Liver (tissue), 10 donors: ENCODE data around the gene OR6Q1. TPM values are rescaled to one million over a fixed set of nuclear protein-coding genes. Genes with fewer than 3 reads are reported as not detected.

Experiments used
- DNase-seq: peaks from one replicate; pipeline ENCODE4 v3.0.0-alpha.2; 2017; ENCODE audit warnings: low spot score
- H3K27ac ChIP-seq, 2 donors: one replicate each; pipeline ENCODE4 v1.7.0; 2013; ENCODE audit warnings: inconsistent platforms in 2 of 2, low read length in 2 of 2, control low read depth in 1 of 2, low read depth in 1 of 2, mild to moderate bottlenecking in 1 of 2
- H3K27me3 ChIP-seq, 4 donors: one replicate each; pipeline versions ENCODE4 v1.6.1 to v1.7.0; 2013; ENCODE audit warnings: low read length in 3 of 4, inconsistent platforms in 1 of 4, mild to moderate bottlenecking in 1 of 4, moderate library complexity in 1 of 4; ENCODE audit not compliant: control insufficient read depth in 4 of 4, insufficient read depth in 4 of 4
- H3K36me3 ChIP-seq, 4 donors: one replicate each; pipeline versions ENCODE4 v1.6.1 to v1.7.0; 2013; ENCODE audit warnings: low read length in 3 of 4, mild to moderate bottlenecking in 3 of 4, low read depth in 1 of 4, moderate library complexity in 1 of 4; ENCODE audit not compliant: control insufficient read depth in 4 of 4, insufficient read depth in 3 of 4
- H3K4me1 ChIP-seq, 4 donors: one replicate each; pipeline versions ENCODE4 v1.6.1 to v1.7.0; 2013; ENCODE audit warnings: low read length in 3 of 4, mild to moderate bottlenecking in 3 of 4, moderate library complexity in 1 of 4; ENCODE audit not compliant: control insufficient read depth in 4 of 4, insufficient read depth in 4 of 4
- H3K4me3 ChIP-seq, 3 donors: one replicate each; pipeline versions ENCODE4 v1.6.1 to v1.7.0; 2013; ENCODE audit warnings: low read length in 3 of 3, control low read depth in 1 of 3, low read depth in 1 of 3, mild to moderate bottlenecking in 1 of 3
- H3K9ac ChIP-seq, 2 donors: one replicate each; pipeline ENCODE4 v1.7.0; 2013; ENCODE audit warnings: low read length in 2 of 2, mild to moderate bottlenecking in 2 of 2, moderate library complexity in 2 of 2, control low read depth in 1 of 2, low read depth in 1 of 2
- H3K9me3 ChIP-seq, 4 donors: one replicate each; pipeline versions ENCODE4 v1.6.1 to v1.7.0; 2013; ENCODE audit warnings: low read length in 3 of 4; ENCODE audit not compliant: control insufficient read depth in 4 of 4
- FOXA1 ChIP-seq: IDR thresholded peaks from 2 replicates; pipeline ENCODE4 v1.6.1; 2016; ENCODE audit warnings: antibody characterized with exemption
- GABPA ChIP-seq, 2 donors: IDR thresholded peaks in 1 of 2; conservative IDR thresholded peaks in 1 of 2; 2 replicates each; pipeline ENCODE4 v1.6.1; 2016; ENCODE audit warnings: antibody characterized with exemption in 2 of 2, mild to moderate bottlenecking in 1 of 2, moderate library complexity in 1 of 2
- HNF4G ChIP-seq: IDR thresholded peaks from 2 replicates; pipeline ENCODE4 v1.6.1; 2016; ENCODE audit warnings: antibody characterized with exemption
- JUND ChIP-seq, 2 donors: IDR thresholded peaks; 2 replicates each; pipeline ENCODE4 v1.6.1; 2016; ENCODE audit warnings: antibody characterized with exemption in 2 of 2
- RXRA ChIP-seq, 2 donors: IDR thresholded peaks; 2 replicates each; pipeline ENCODE4 v1.6.1; 2017 to 2018; ENCODE audit warnings: antibody characterized with exemption in 2 of 2, mild to moderate bottlenecking in 1 of 2
- YY1 ChIP-seq: IDR thresholded peaks from 2 replicates; pipeline ENCODE4 v1.6.1; 2016; ENCODE audit warnings: antibody characterized with exemption, mild to moderate bottlenecking
- WGBS: extraction: QIAGEN DNeasy Blood & Tissue Kit; methylation state at CpG from one replicate; pipeline ENCODE4 v1.1.7; 2013; 5-methylcytosine and 5-hydroxymethylcytosine counted together
- polyA plus RNA-seq, 2 donors: library from polyadenylated mRNA; stranded (reverse) in 1 of 2; unstranded in 1 of 2; fragments of 200-250 nt in 1 of 2; fragments of >200 nt in 1 of 2; fragmentation: Nextera tagmentation in 1 of 2; extraction: Ambion mirVana in 1 of 2; gene quantifications; one replicate each; pipeline versions ENCODE4 v1.2.1 to v1.2.3, GENCODE V29; 2013 to 2015
- small RNA-seq: library from RNA; depleted of rRNA; stranded (forward); fragments of <200 nt; gene quantifications from one replicate; pipeline ENCODE3, GENCODE V24; 2014
- total RNA-seq, 2 donors: library from RNA; depleted of rRNA; stranded (reverse); fragments of >200 nt; gene quantifications; one replicate each; pipeline ENCODE4 v1.2.3, GENCODE V29; 2014
- TF ChIP-seq, protein P1 (sequence below): fragments of 150-350 bp; IDR thresholded peaks from 2 replicates; pipeline ENCODE4 v1.5.1; 2017; ENCODE audit warnings: improper control_type of control experiment, low read depth, low read length; ENCODE audit not compliant: missing input control
- TF ChIP-seq, protein P2 (sequence below): IDR thresholded peaks from 2 replicates; pipeline ENCODE4 v1.6.1; 2016; ENCODE audit warnings: antibody characterized with exemption
- TF ChIP-seq, protein P3 (sequence below): IDR thresholded peaks from 2 replicates; pipeline ENCODE4 v1.6.1; 2016; ENCODE audit warnings: antibody characterized with exemption
- donor health status: healthy.
- donor health status: healthy.
- donor health status: healthy.
- donor health status: healthy.
- donor health status: healthy.

The OR6Q1 gene
- total and polyA plus RNA-seq, 4 donors: not detected

GRCh38 chr11:58070585-58070984, 39.8 kb downstream of the OR6Q1 start:
- Histone ChIP-seq H3K27me3 (no peaks in the 10 kb centered on the region), H3K4me3 (no peak overlapping the region), H3K36me3 (no peaks in the 10 kb centered on the region), H3K4me1 (no peaks in the 10 kb centered on the region), H3K9ac (no peak overlapping the region), H3K27ac (no peak overlapping the region), H3K9me3 (no peaks in the 10 kb centered on the region)
- 71% methylated on average over 1 of the region's 1 CpG for WGBS
- TF ChIP-seq FOXA1: no peak
- TF ChIP-seq HNF4G: no peak
- TF ChIP-seq, protein P1, sequence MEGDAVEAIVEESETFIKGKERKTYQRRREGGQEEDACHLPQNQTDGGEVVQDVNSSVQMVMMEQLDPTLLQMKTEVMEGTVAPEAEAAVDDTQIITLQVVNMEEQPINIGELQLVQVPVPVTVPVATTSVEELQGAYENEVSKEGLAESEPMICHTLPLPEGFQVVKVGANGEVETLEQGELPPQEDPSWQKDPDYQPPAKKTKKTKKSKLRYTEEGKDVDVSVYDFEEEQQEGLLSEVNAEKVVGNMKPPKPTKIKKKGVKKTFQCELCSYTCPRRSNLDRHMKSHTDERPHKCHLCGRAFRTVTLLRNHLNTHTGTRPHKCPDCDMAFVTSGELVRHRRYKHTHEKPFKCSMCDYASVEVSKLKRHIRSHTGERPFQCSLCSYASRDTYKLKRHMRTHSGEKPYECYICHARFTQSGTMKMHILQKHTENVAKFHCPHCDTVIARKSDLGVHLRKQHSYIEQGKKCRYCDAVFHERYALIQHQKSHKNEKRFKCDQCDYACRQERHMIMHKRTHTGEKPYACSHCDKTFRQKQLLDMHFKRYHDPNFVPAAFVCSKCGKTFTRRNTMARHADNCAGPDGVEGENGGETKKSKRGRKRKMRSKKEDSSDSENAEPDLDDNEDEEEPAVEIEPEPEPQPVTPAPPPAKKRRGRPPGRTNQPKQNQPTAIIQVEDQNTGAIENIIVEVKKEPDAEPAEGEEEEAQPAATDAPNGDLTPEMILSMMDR: no peak
- no peak for TF ChIP-seq RXRA (IDR thresholded peaks at IDR 0.05)
- TF ChIP-seq, protein P2, sequence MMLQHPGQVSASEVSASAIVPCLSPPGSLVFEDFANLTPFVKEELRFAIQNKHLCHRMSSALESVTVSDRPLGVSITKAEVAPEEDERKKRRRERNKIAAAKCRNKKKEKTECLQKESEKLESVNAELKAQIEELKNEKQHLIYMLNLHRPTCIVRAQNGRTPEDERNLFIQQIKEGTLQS: no peak
- no peak for TF ChIP-seq JUND (IDR thresholded peaks at IDR 0.05)
- TF ChIP-seq GABPA (IDR thresholded peaks at IDR 0.05 in 1 of 2, conservative IDR thresholded peaks at IDR 0.05 in 1 of 2): no peak
- TF ChIP-seq, protein P3, sequence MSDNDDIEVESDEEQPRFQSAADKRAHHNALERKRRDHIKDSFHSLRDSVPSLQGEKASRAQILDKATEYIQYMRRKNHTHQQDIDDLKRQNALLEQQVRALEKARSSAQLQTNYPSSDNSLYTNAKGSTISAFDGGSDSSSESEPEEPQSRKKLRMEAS: no peak
- no peak for TF ChIP-seq YY1
- DNase-seq: no peak

DNA sequence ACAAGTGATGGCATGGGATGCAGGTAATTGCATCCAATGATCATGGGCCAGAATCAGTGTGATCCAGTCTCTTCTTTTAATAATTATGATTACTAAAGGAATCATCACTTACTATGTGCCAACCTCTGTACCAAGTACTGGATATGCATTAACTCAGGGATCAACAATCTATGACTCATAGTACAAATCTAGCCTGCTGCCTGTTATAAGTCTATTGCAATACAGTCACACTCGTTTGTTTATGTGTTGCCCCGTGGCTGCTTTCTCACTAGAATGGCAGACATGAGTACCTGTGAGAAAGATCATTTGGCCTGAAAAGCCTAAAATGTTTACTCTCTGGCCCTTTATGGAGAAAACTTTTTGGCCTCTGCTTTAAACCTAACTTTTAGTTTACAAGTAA, 45.0 kb downstream of the OR6Q1 start:
- no peaks in the 10 kb centered on the region for H3K36me3 ChIP-seq
- no peak overlapping the region for H3K4me3 ChIP-seq
- WGBS: 19% methylated on average over 2 of the region's 2 CpGs
- no peaks in the 10 kb centered on the region for H3K4me1 ChIP-seq
- H3K9ac ChIP-seq: no peak overlapping the region
- no peaks in the 10 kb centered on the region for H3K9me3 ChIP-seq
- no peak for TF ChIP-seq GABPA (IDR thresholded peaks at IDR 0.05 in 1 of 2, conservative IDR thresholded peaks at IDR 0.05 in 1 of 2)
- TF ChIP-seq, protein P3: no peak
- DNase-seq: no peak
- H3K27ac ChIP-seq: no peak overlapping the region
- H3K27me3 ChIP-seq: no peaks in the 10 kb centered on the region

Small RNA genes lying within 50 kb of the gene (small RNA-seq; reads per million reads assigned to genes)
- gene RNU6-899P: not detected

Other genes with a start within 250 kb of the OR6Q1 start
- gene OR9Q1, start 7.1 kb upstream of the OR6Q1 start, total RNA-seq: not detected
- gene OR9Q1, start 7.1 kb upstream of the OR6Q1 start, polyA plus RNA-seq: not detected
- gene OR9I1, start 94.6 kb downstream of the OR6Q1 start, total RNA-seq: not detected
- gene OR9I1, start 94.6 kb downstream of the OR6Q1 start, polyA plus RNA-seq: not detected
- not detected for gene OR9Q2, start 158.1 kb downstream of the OR6Q1 start, total RNA-seq
- not detected for gene OR9Q2, start 158.1 kb downstream of the OR6Q1 start, polyA plus RNA-seq
- gene OR1S2, start 173.2 kb downstream of the OR6Q1 start, total RNA-seq: not detected
- gene OR1S2, start 173.2 kb downstream of the OR6Q1 start, polyA plus RNA-seq: not detected
- gene OR1S1, start 181.8 kb downstream of the OR6Q1 start, total RNA-seq: not detected
- not detected for gene OR1S1, start 181.8 kb downstream of the OR6Q1 start, polyA plus RNA-seq
- not detected for gene OR10Q1, start 198.0 kb downstream of the OR6Q1 start, total RNA-seq
- not detected for gene OR10Q1, start 198.0 kb downstream of the OR6Q1 start, polyA plus RNA-seq
- not detected for gene OR10W1, start 237.3 kb downstream of the OR6Q1 start, total RNA-seq
- gene OR10W1, start 237.3 kb downstream of the OR6Q1 start, polyA plus RNA-seq: not detected